Measurements from ENCODE around the gene HOXC13. TPM values are rescaled to one million over a fixed set of nuclear protein-coding genes. Genes with fewer than 3 reads are reported as not detected.

Gene HOXC13
- total and polyA plus RNA-seq, 2 donors, result 0.05 to 0.07 TPM

DNA sequence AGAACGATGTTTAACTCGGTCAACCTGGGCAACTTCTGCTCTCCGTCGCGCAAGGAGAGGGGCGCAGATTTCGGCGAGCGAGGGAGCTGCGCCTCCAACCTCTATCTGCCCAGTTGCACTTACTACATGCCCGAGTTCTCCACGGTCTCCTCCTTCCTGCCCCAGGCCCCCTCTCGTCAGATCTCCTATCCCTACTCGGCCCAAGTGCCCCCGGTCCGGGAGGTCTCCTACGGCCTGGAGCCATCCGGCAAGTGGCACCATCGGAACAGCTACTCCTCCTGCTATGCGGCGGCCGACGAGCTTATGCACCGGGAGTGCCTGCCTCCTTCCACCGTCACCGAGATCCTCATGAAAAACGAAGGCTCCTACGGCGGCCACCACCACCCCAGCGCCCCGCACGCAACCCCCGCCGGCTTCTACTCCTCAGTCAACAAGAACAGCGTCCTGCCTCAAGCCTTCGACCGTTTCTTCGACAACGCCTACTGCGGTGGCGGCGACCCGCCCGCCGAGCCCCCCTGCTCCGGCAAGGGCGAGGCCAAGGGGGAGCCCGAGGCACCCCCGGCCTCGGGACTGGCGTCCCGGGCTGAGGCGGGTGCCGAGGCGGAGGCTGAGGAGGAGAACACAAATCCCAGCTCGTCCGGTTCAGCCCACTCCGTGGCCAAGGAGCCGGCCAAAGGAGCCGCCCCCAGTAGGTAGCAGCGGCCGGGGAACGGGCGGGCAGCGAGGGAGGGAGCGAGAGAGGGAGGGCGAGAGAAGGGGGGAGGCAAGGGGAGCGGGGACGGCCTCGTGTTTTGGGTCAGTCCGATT is 34.8 kb downstream of the HOXC13 start:
- 5% methylated on average over 70 of the region's 71 CpGs for WGBS
- Histone ChIP-seq H3K27me3 (ENCODE audit: control insufficient read depth in 2 of 2, insufficient read depth in 1 of 2, low read length in 1 of 2) (peaks cover 86 to 100% of the 10 kb centered on the region in 2 donors), H3K9me3 (ENCODE audit: control insufficient read depth in 2 of 2, insufficient read depth in 1 of 2, low read length in 1 of 2) (peaks cover 0 to 16% of the 10 kb centered on the region in 2 donors), H3K36me3 (ENCODE audit: control insufficient read depth in 2 of 2, insufficient read depth in 2 of 2, low read length in 1 of 2) (no peaks in the 10 kb centered on the region), H3K27ac (ENCODE audit: low read depth in 1 of 2, low read length in 1 of 2) (no peak overlapping the region), H3K4me3 (ENCODE audit: low read length in 2 of 2) (no peak overlapping the region), H3K4me1 (ENCODE audit: control insufficient read depth in 2 of 2, insufficient read depth in 2 of 2, low read length in 2 of 2) (no peaks in the 10 kb centered on the region)
- DNase-seq (ENCODE audit: low read depth in 6 of 9, low spot score in 9 of 9), result no peak

DNA sequence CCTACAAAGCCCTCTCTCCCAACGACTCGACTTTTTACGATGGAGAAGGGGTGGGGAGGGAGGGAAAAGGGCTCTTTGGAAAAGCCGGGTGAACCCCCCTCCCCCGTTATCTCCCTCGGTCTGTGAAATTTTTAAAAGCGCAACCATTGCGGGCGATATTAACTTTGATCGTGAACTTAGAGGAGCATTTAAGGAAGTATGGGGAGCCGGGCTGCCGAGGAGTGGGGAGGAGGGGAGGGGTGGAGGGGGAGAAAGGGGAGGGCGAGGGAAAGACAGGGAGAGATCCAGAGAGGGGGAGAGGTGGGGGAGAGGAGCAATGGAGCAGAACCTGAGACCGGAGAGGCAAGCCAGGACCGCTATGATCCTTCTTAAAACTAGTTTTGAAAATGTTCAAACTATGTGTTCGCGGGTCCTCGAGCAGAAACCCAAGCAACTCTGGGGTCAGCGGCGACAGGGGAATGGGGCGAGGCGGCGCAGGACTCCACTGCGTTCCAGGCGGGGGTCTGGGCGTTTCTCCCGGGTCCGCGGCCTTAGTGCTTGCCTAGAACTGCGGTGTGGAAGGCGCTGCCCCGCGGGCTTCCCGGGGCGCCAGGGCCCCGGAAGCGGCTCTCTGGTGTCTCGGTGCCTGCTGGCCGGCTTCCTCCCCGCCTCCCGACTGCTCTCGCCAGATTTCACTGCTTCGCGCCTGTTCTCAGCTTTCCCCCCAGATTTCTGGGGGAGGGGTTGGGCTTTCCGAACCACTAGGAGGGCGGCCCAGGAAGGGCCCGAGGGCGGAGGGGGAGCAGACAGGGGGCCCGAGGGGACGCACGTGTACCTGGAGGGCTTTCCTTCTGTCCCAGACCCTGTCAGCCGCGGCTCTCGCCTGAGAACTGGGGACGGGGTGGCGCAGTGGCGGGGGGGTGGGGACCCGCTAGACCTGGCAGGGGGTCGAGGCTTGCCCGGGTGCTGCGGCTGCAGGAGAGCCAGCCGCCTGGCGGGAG is 35.7 kb downstream of the HOXC13 start, which contains the start of gene HOTAIR:
HOTAIR (minus strand) TSS at position 871 of the 980 bp plus-strand sequence.
- 3% methylated on average over 63 of the region's 63 CpGs for WGBS
- Histone ChIP-seq H3K36me3 (ENCODE audit: control insufficient read depth in 2 of 2, insufficient read depth in 2 of 2, low read length in 1 of 2) (no peaks in the 10 kb centered on the region), H3K9me3 (ENCODE audit: control insufficient read depth in 2 of 2, insufficient read depth in 1 of 2, low read length in 1 of 2) (peaks cover 0 to 16% of the 10 kb centered on the region in 2 donors), H3K27me3 (ENCODE audit: control insufficient read depth in 2 of 2, insufficient read depth in 1 of 2, low read length in 1 of 2) (peaks cover 87 to 100% of the 10 kb centered on the region in 2 donors), H3K27ac (ENCODE audit: low read depth in 1 of 2, low read length in 1 of 2) (no peak within 1 kb of the TSS), H3K4me1 (ENCODE audit: control insufficient read depth in 2 of 2, insufficient read depth in 2 of 2, low read length in 2 of 2) (no peaks in the 10 kb centered on the region), H3K4me3 (ENCODE audit: low read length in 2 of 2) (peak within 1 kb of the TSS in 1 of 2 donors; percentile 30)
- no peak for DNase-seq (ENCODE audit: low read depth in 6 of 9, low spot score in 9 of 9)

DNA sequence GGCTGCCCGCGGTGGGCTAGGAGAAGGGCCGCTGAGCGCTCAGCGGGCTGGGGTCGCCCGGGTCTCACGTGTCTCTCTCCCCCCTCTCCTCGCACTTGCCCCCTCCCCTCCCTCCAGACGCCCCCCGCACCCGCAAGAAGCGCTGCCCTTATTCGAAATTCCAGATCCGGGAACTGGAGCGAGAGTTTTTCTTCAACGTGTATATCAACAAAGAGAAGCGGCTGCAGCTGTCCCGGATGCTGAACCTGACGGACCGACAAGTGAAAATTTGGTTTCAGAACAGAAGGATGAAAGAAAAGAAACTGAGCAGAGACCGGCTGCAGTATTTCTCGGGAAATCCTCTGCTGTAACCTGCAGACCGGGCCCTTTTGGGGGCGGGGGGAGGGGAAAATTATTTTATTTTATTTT is 36.4 kb downstream of the HOXC13 start:
- Histone ChIP-seq H3K4me3 (ENCODE audit: low read length in 2 of 2) (peak overlapping the region in 1 of 2 donors; percentile 30), H3K36me3 (ENCODE audit: control insufficient read depth in 2 of 2, insufficient read depth in 2 of 2, low read length in 1 of 2) (no peaks in the 10 kb centered on the region), H3K27ac (ENCODE audit: low read depth in 1 of 2, low read length in 1 of 2) (no peak overlapping the region), H3K4me1 (ENCODE audit: control insufficient read depth in 2 of 2, insufficient read depth in 2 of 2, low read length in 2 of 2) (no peaks in the 10 kb centered on the region), H3K9me3 (ENCODE audit: control insufficient read depth in 2 of 2, insufficient read depth in 1 of 2, low read length in 1 of 2) (peaks cover 0 to 16% of the 10 kb centered on the region in 2 donors), H3K27me3 (ENCODE audit: control insufficient read depth in 2 of 2, insufficient read depth in 1 of 2, low read length in 1 of 2) (peaks cover 87 to 100% of the 10 kb centered on the region in 2 donors)
- no peak for DNase-seq (ENCODE audit: low read depth in 6 of 9, low spot score in 9 of 9)
- 4% methylated on average over 25 of the region's 25 CpGs for WGBS

DNA sequence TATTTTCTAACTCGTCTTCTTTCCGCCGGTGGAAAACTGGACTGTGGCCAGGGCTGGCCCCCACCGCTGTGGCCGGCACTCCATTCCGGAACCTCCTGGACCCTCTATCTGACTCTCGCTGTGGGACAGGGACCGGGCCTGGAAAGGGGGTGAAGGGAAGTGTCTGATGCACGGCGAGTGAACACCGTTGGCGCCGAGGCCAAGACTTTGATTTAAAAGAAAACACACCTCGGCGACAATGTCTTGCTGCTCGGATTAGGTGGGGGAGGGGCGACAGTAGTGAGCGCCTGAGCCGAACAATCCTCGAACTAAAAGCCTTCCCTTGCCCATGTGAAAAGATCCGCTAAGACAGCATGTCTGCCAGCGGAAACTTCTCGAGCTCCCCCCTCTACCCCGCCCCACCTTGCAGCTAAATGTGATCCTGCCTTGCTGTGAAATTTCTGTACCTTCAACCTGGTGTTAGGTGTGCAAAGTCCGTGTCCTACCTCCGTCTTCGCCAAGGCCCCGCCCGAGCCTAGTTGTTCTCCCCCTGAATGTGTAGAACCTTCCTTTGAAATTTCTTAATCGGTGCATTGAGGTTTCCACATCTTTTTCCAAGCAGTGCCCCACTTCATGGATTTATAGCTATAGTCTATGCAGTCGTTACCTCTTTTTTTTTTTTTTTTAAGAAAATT is 37.0 kb downstream of the HOXC13 start:
- 9% methylated on average over 31 of the region's 31 CpGs for WGBS
- Histone ChIP-seq H3K27me3 (ENCODE audit: control insufficient read depth in 2 of 2, insufficient read depth in 1 of 2, low read length in 1 of 2) (peaks cover 85 to 100% of the 10 kb centered on the region in 2 donors), H3K27ac (ENCODE audit: low read depth in 1 of 2, low read length in 1 of 2) (no peak overlapping the region), H3K36me3 (ENCODE audit: control insufficient read depth in 2 of 2, insufficient read depth in 2 of 2, low read length in 1 of 2) (no peaks in the 10 kb centered on the region), H3K4me3 (ENCODE audit: low read length in 2 of 2) (no peak overlapping the region), H3K9me3 (ENCODE audit: control insufficient read depth in 2 of 2, insufficient read depth in 1 of 2, low read length in 1 of 2) (peaks cover 0 to 16% of the 10 kb centered on the region in 2 donors), H3K4me1 (ENCODE audit: control insufficient read depth in 2 of 2, insufficient read depth in 2 of 2, low read length in 2 of 2) (no peaks in the 10 kb centered on the region)
- no peak for DNase-seq (ENCODE audit: low read depth in 6 of 9, low spot score in 9 of 9)

DNA sequence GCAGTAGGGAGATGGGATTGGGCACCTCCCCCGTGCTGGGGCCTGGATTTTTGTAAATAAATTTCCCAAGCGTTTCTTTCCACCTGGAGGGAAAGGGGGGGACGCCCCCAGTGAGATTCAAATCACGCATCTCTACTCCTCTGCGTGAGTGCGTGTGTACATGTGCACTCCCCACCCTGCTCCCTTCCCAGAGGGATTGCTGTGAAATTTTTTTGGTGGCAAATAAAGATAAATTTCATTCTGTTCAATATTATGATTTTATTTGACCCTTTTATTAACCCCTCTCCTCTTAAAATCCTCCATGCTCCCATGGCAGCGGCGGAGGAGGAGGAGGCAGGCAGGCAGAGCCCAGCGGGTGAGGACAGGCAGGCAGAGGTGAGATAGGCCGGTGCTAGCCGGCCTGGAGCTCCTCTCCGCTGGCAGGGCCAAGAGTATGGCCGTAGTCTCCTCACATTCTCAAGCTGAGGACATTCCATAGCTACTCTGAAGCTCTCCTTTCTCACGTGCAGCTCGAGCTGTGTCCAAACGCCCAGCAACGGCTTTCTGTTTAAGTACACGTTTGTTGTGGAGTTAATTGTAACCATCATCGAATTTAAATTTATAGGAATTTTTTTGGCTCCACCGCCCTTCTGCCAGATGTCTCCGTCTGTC is 37.7 kb downstream of the HOXC13 start:
- Histone ChIP-seq H3K27ac (ENCODE audit: low read depth in 1 of 2, low read length in 1 of 2) (no peak overlapping the region), H3K4me3 (ENCODE audit: low read length in 2 of 2) (no peak overlapping the region), H3K4me1 (ENCODE audit: control insufficient read depth in 2 of 2, insufficient read depth in 2 of 2, low read length in 2 of 2) (no peaks in the 10 kb centered on the region), H3K36me3 (ENCODE audit: control insufficient read depth in 2 of 2, insufficient read depth in 2 of 2, low read length in 1 of 2) (no peaks in the 10 kb centered on the region), H3K27me3 (ENCODE audit: control insufficient read depth in 2 of 2, insufficient read depth in 1 of 2, low read length in 1 of 2) (peaks cover 84 to 100% of the 10 kb centered on the region in 2 donors), H3K9me3 (ENCODE audit: control insufficient read depth in 2 of 2, insufficient read depth in 1 of 2, low read length in 1 of 2) (peaks cover 0 to 16% of the 10 kb centered on the region in 2 donors)
- 17% methylated on average over 21 of the region's 21 CpGs for WGBS
- no peak for DNase-seq (ENCODE audit: low read depth in 6 of 9, low spot score in 9 of 9)

DNA sequence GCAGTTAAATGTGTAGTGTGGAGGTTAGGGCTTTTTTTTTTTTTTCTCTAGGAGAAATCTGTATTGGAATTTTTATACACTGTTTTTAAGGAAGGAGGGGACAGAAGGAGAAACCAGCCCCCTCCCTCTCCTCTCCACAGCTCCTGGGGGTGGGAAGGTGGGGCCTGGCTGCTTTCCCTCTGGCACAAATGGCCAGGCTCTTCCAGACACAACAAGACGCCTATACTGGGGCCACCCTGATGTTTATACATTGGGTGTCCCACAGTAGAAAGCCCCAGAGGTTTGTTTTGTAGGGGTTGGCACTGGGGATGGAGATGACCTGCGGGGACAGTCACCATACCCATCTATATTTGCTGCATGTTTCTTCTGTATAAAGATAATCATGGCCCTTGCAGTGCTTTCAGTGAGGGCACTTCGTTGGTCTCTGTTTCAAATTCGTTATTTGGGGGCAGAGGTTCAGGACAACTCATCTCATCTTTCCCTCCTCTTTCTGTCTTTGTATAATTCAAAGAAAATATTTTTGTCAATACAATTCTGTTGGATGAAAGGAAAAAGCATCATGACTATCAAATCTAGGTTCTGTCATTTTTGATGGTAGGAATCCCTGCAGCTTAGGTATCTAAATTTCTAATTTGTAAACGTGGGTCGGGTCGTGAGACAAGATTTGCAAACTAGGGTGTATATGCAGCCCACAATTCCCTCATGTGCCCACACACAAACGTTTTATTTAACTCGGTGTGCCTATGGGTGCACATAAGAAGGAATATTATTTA is 38.4 kb downstream of the HOXC13 start:
- H3K27ac ChIP-seq (ENCODE audit: low read depth in 1 of 2, low read length in 1 of 2), result no peak overlapping the region
- H3K36me3 ChIP-seq (ENCODE audit: control insufficient read depth in 2 of 2, insufficient read depth in 2 of 2, low read length in 1 of 2), result no peaks in the 10 kb centered on the region
- H3K9me3 ChIP-seq (ENCODE audit: control insufficient read depth in 2 of 2, insufficient read depth in 1 of 2, low read length in 1 of 2), result peaks cover 0 to 16% of the 10 kb centered on the region in 2 donors
- no peak overlapping the region for H3K4me3 ChIP-seq (ENCODE audit: low read length in 2 of 2)
- peaks cover 84 to 100% of the 10 kb centered on the region in 2 donors for H3K27me3 ChIP-seq (ENCODE audit: control insufficient read depth in 2 of 2, insufficient read depth in 1 of 2, low read length in 1 of 2)
- DNase-seq (ENCODE audit: low read depth in 6 of 9, low spot score in 9 of 9), result no peak
- H3K4me1 ChIP-seq (ENCODE audit: control insufficient read depth in 2 of 2, insufficient read depth in 2 of 2, low read length in 2 of 2), result no peaks in the 10 kb centered on the region
- WGBS, result 10% methylated on average over 9 of the region's 9 CpGs

DNA sequence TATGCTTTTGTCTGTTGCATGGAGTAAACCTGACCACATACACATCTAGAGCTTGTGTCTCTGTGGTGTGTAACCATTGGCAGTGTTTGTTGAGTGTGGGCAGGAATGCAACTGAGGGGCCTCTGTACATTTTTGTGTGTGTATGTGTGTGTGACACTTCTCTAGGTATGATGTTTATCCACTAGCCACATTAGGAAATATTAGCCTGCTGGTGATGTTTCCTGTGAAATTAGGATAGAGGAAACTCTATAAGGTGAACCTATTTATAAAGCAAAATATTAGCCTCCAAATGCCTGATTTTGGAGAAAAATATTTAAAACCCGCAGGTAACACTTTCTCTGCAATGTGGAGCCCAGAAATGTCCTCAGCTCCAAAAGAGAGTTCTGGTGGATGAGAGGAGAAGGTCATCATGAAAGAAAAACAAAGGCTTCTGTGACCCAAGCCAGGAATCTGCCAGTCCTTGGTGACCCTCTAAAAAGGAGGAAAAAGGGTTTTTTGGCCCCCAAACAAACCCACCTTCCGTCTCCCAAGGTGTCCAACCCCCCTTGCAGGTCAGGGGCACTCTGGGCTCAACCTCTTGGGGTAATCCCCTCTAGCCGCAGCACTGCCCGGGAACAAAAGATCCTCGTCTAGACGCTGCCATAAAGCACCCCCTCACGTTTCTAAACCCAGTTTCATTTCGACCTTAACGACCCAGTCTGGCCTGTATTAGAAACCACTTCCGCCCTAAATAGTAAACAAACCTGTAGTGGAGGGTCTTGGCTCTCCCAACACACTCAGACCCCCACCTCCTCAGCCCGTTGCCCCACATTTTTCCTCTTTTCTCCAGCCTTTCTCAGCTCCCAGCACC is 39.2 kb downstream of the HOXC13 start:
- no peaks in the 10 kb centered on the region for H3K4me1 ChIP-seq (ENCODE audit: control insufficient read depth in 2 of 2, insufficient read depth in 2 of 2, low read length in 2 of 2)
- H3K36me3 ChIP-seq (ENCODE audit: control insufficient read depth in 2 of 2, insufficient read depth in 2 of 2, low read length in 1 of 2), result no peaks in the 10 kb centered on the region
- no peak overlapping the region for H3K27ac ChIP-seq (ENCODE audit: low read depth in 1 of 2, low read length in 1 of 2)
- H3K4me3 ChIP-seq (ENCODE audit: low read length in 2 of 2), result no peak overlapping the region
- no peak for DNase-seq (ENCODE audit: low read depth in 6 of 9, low spot score in 9 of 9)
- peaks cover 86 to 100% of the 10 kb centered on the region in 2 donors for H3K27me3 ChIP-seq (ENCODE audit: control insufficient read depth in 2 of 2, insufficient read depth in 1 of 2, low read length in 1 of 2)
- H3K9me3 ChIP-seq (ENCODE audit: control insufficient read depth in 2 of 2, insufficient read depth in 1 of 2, low read length in 1 of 2), result peaks cover 0 to 16% of the 10 kb centered on the region in 2 donors
- WGBS, result 6% methylated on average over 11 of the region's 11 CpGs

All from thymus (tissue), 11 donors.